ENCODE results near the gene CRHR2. TPM values are rescaled to one million over a fixed set of nuclear protein-coding genes. Genes with fewer than 3 reads are reported as not detected.

Gene CRHR2
- total and polyA plus RNA-seq, 2 donors (not counting 1 experiment from before 2014, with no cell fraction given) = not detected

DNA sequence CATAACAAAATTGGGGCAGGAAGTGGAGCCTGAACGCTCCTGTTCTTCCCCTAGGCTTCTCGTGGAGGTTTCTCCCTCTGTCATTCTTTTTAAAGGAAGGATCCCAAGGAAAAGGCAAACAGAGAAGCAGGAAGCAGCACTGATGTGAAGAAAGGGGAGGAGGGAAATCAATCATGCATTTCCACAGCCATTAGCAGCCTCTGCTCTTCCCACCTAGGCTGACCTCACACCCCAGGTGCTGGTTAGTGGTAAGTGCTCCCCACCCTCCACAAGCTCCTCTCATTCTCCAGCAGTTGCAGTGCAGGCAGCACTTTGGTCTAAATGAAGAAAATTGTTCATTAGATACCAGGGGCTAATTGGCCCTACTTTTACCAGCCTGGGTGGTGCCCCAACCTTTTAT is 2.6 kb downstream of the CRHR2 start:
- no peak overlapping the region for H2AFZ ChIP-seq (ENCODE audit: low read length)
- no peaks in the 10 kb centered on the region for H3K4me1 ChIP-seq (ENCODE audit: control insufficient read depth, extremely low read depth, insufficient read depth, low read length)
- no peaks in the 10 kb centered on the region for H3K9me3 ChIP-seq (ENCODE audit: control insufficient read depth, insufficient read depth, low read depth, low read length)
- no peak overlapping the region for H3K27ac ChIP-seq (ENCODE audit: insufficient read depth, low read length)
- no peaks in the 10 kb centered on the region for H3K79me2 ChIP-seq (ENCODE audit: control insufficient read depth, insufficient read depth, low read length)
- H3K4me3 ChIP-seq (replicated peaks in 1 of 4; ENCODE audit: control extremely low read depth in 1 of 4, insufficient read depth in 1 of 4, low read depth in 3 of 4, low read length in 4 of 4) = no peak overlapping the region
- no peaks in the 10 kb centered on the region for H3K36me3 ChIP-seq (ENCODE audit: control insufficient read depth, insufficient read depth, low read length)
- TF ChIP-seq EZH2 (IDR thresholded peaks at IDR 0.05; ENCODE audit: low read length, missing control alignments) = peak; percentile 18
- TF ChIP-seq, protein P1, sequence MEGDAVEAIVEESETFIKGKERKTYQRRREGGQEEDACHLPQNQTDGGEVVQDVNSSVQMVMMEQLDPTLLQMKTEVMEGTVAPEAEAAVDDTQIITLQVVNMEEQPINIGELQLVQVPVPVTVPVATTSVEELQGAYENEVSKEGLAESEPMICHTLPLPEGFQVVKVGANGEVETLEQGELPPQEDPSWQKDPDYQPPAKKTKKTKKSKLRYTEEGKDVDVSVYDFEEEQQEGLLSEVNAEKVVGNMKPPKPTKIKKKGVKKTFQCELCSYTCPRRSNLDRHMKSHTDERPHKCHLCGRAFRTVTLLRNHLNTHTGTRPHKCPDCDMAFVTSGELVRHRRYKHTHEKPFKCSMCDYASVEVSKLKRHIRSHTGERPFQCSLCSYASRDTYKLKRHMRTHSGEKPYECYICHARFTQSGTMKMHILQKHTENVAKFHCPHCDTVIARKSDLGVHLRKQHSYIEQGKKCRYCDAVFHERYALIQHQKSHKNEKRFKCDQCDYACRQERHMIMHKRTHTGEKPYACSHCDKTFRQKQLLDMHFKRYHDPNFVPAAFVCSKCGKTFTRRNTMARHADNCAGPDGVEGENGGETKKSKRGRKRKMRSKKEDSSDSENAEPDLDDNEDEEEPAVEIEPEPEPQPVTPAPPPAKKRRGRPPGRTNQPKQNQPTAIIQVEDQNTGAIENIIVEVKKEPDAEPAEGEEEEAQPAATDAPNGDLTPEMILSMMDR (conservative IDR thresholded peaks at IDR 0.05 in 1 of 2, IDR thresholded peaks at IDR 0.05 in 1 of 2; ENCODE audit: low read depth in 1 of 2, low read length in 2 of 2) = no peak
- no peak overlapping the region for H3K4me2 ChIP-seq (ENCODE audit: extremely low read depth, insufficient read depth, low read length)
- H3K9ac ChIP-seq (ENCODE audit: insufficient read depth, low read length) = no peak overlapping the region
- H4K20me1 ChIP-seq (ENCODE audit: control insufficient read depth, extremely low read depth, insufficient read depth, low read length) = no peaks in the 10 kb centered on the region
- peaks cover 66% of the 10 kb centered on the region for H3K27me3 ChIP-seq (ENCODE audit: control insufficient read depth, insufficient read depth, low read length)
- no peak for DNase-seq (ENCODE audit: low read depth in 2 of 2)

DNA sequence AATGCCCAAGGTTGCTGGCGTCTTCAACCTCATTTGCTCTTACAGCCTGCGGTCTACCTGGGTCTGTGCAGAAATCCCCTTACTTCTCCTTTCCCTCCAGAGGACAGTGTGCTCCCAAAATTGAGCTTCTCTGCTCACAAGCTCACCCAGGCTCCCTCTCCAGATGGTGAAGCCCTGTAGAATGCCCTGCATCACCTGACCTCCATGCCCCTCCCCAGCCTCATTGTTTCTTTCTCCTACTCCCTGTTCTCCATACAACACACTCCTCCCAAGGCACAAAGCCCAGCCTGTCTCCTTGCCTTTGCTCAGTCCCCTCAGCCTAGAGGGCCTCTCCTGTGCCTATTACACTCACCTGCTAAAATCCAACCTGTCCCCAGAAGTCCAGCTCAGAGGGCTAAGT is 3.5 kb downstream of the CRHR2 start:
- no peaks in the 10 kb centered on the region for H3K79me2 ChIP-seq (ENCODE audit: control insufficient read depth, insufficient read depth, low read length)
- H2AFZ ChIP-seq (ENCODE audit: low read length) = no peak overlapping the region
- peaks cover 59% of the 10 kb centered on the region for H3K27me3 ChIP-seq (ENCODE audit: control insufficient read depth, insufficient read depth, low read length)
- TF ChIP-seq EZH2 (IDR thresholded peaks at IDR 0.05; ENCODE audit: low read length, missing control alignments) = no peak
- TF ChIP-seq, protein P1 (conservative IDR thresholded peaks at IDR 0.05 in 1 of 2, IDR thresholded peaks at IDR 0.05 in 1 of 2; ENCODE audit: low read depth in 1 of 2, low read length in 2 of 2) = no peak
- no peak for DNase-seq (ENCODE audit: low read depth in 2 of 2)
- H4K20me1 ChIP-seq (ENCODE audit: control insufficient read depth, extremely low read depth, insufficient read depth, low read length) = no peaks in the 10 kb centered on the region
- H3K9ac ChIP-seq (ENCODE audit: insufficient read depth, low read length) = no peak overlapping the region
- H3K27ac ChIP-seq (ENCODE audit: insufficient read depth, low read length) = no peak overlapping the region
- H3K36me3 ChIP-seq (ENCODE audit: control insufficient read depth, insufficient read depth, low read length) = no peaks in the 10 kb centered on the region
- no peak overlapping the region for H3K4me2 ChIP-seq (ENCODE audit: extremely low read depth, insufficient read depth, low read length)
- H3K4me3 ChIP-seq (replicated peaks in 1 of 4; ENCODE audit: control extremely low read depth in 1 of 4, insufficient read depth in 1 of 4, low read depth in 3 of 4, low read length in 4 of 4) = no peak overlapping the region
- H3K9me3 ChIP-seq (ENCODE audit: control insufficient read depth, insufficient read depth, low read depth, low read length) = no peaks in the 10 kb centered on the region
- no peaks in the 10 kb centered on the region for H3K4me1 ChIP-seq (ENCODE audit: control insufficient read depth, extremely low read depth, insufficient read depth, low read length)

DNA sequence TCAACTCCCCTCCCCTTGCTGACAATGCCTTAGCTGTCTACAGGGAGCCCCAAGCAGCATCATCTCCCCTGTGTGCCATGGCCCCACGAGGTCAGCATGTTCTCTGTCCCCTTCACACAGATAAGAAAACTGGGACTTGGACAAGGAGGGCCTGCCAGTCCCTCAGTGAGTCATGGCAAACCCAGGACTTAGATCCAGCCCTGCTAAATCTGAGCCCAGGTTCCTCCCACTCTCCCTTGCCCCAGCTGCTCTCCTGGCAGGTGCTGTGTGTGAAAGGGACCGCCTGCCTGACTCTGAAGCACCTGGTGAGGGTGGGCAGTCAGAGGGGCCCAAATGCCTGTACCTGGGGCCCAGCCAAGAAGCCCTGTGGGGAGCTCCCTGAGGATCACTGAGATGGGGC is 7.4 kb downstream of the CRHR2 start:
- Histone ChIP-seq H3K9ac (ENCODE audit: insufficient read depth, low read length) (no peak overlapping the region), H3K27me3 (ENCODE audit: control insufficient read depth, insufficient read depth, low read length) (peaks cover 25% of the 10 kb centered on the region), H3K79me2 (ENCODE audit: control insufficient read depth, insufficient read depth, low read length) (no peaks in the 10 kb centered on the region), H4K20me1 (ENCODE audit: control insufficient read depth, extremely low read depth, insufficient read depth, low read length) (no peaks in the 10 kb centered on the region), H2AFZ (ENCODE audit: low read length) (no peak overlapping the region), H3K9me3 (ENCODE audit: control insufficient read depth, insufficient read depth, low read depth, low read length) (no peaks in the 10 kb centered on the region), H3K4me3 (replicated peaks in 1 of 4; ENCODE audit: control extremely low read depth in 1 of 4, insufficient read depth in 1 of 4, low read depth in 3 of 4, low read length in 4 of 4) (no peak overlapping the region), H3K4me1 (ENCODE audit: control insufficient read depth, extremely low read depth, insufficient read depth, low read length) (no peaks in the 10 kb centered on the region), H3K27ac (ENCODE audit: insufficient read depth, low read length) (no peak overlapping the region), H3K36me3 (ENCODE audit: control insufficient read depth, insufficient read depth, low read length) (no peaks in the 10 kb centered on the region), H3K4me2 (ENCODE audit: extremely low read depth, insufficient read depth, low read length) (no peak overlapping the region)
- no peak for DNase-seq (ENCODE audit: low read depth in 2 of 2)
- TF ChIP-seq EZH2 (IDR thresholded peaks at IDR 0.05; ENCODE audit: low read length, missing control alignments) = no peak
- TF ChIP-seq, protein P1 (conservative IDR thresholded peaks at IDR 0.05 in 1 of 2, IDR thresholded peaks at IDR 0.05 in 1 of 2; ENCODE audit: low read depth in 1 of 2, low read length in 2 of 2) = no peak

All from fibroblast of lung (primary cell).